GM10248 (cell line): Measurements from ENCODE around the gene CUBN.

ENCODE experiments used
- CTCF ChIA-PET: fragments of 300-600 bp; sonication (Branson Sonifier 250); formaldehyde crosslinking; extraction: SDS; loops from one replicate; lab custom pipeline; 2021; ENCODE audit warnings: antibody characterized with exemption; lab: Yijun Ruan, JAX
- POLR2A ChIA-PET: fragments of 350-650 bp; sonication (Branson Sonifier 250); formaldehyde crosslinking; extraction: SDS; loops from one replicate; lab custom pipeline; 2020; ENCODE audit warnings: antibody characterized with exemption; lab: Yijun Ruan, JAX
- DNase-seq: peaks from one replicate; pipeline ENCODE4 v3.0.0; 2012; ENCODE audit errors: extremely low spot score
- TF ChIP-seq, protein P1 (sequence below): IDR thresholded peaks from 2 replicates; pipeline ENCODE4 v1.5.1; 2012; ENCODE audit warnings: mild to moderate bottlenecking, low read depth; ENCODE audit errors: extremely low read depth, missing control alignments, control extremely low read depth

The CUBN gene

DNA sequence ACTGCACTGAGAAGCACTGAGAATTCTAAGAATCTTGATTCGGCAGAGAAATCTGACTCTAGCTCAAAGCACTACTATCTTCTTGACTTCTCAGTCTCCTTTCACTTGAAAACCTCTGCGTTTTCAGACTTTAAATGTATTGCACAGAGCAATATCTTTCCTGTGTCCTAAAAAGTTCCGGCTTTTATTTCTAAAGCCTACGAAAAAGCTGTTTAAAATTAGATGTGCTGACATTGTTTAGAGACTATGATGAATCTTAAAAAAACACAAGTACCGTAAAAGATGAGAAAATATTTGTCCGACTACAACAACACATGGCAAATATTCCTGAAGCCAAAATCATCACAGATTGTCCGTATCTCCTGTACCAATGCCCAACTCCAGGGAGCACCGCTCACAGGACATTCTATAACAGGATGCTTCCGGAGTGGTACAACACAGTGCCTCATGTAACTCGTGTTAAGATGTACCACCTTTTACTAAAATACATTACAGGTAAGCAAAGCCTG lies 136.9 kb downstream of the CUBN start:
- ChIA-PET POLR2A (no interaction called here), CTCF (no interaction called here)
- TF ChIP-seq, protein P1, sequence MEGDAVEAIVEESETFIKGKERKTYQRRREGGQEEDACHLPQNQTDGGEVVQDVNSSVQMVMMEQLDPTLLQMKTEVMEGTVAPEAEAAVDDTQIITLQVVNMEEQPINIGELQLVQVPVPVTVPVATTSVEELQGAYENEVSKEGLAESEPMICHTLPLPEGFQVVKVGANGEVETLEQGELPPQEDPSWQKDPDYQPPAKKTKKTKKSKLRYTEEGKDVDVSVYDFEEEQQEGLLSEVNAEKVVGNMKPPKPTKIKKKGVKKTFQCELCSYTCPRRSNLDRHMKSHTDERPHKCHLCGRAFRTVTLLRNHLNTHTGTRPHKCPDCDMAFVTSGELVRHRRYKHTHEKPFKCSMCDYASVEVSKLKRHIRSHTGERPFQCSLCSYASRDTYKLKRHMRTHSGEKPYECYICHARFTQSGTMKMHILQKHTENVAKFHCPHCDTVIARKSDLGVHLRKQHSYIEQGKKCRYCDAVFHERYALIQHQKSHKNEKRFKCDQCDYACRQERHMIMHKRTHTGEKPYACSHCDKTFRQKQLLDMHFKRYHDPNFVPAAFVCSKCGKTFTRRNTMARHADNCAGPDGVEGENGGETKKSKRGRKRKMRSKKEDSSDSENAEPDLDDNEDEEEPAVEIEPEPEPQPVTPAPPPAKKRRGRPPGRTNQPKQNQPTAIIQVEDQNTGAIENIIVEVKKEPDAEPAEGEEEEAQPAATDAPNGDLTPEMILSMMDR: no peak
- no peak for DNase-seq

DNA sequence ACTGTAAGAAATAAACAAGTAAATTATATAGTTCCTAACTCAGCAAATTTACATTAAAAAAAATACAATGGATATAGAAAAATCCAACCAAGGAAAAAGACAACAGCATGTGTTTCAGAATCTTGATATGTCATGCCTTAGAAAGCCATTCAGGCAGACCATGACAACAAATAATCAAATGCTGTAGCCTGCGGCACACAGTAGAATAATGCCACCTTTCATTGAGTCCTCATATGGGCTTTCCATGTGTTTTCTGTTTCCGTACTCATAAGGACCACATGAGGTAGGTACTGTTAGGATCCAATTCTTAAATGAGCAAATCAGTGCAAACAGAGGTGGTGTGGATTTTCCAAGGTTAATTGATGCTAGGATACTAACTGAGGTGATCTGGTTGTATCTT lies 138.6 kb downstream of the CUBN start:
- TF ChIP-seq, protein P1: no peak
- no peak for DNase-seq
- ChIA-PET CTCF (no interaction called here), POLR2A (no interaction called here)

DNA sequence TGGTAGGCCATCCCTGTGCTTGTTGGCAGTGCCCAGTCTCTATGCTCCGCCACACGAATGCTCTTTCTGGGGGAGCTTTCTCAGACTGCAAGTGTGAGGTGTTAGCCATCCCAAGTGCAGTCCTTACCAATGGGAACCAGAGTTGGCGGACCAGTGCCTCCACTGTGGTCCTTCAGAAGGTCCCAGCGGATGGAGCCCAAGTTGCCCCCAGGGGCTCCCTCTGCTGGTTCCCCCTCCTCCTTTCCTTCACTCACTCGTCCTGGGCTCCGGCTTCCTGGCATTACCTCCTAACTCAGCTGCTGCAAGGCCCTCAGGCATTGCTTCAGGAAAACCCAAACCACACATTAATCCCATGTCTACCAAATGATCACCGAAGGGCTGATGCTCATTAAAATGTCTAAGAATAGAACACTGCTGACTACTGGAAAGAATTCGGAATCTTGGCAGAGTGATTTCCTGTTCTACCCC lies 139.8 kb downstream of the CUBN start:
- POLR2A ChIA-PET: no interaction called here
- no peak for DNase-seq
- CTCF ChIA-PET: no interaction called here
- TF ChIP-seq, protein P1: no peak

DNA sequence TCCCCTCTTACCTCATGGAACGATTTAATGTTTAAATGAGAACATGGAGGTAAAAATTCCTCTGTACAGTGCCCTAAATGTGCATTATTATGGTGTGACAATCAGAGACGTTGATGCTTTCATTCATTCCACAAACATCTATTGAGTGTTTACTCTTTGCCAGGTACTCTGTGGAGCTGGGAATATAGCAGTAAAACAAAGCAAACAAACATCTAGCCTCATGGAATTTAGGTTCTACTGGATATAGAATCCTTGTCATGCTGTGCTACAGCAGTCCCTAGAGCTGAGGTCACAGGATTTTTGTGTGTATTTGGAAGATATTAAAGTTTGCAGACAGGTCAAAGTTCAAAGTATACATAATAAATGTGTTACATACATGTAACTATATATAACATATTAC lies 140.7 kb downstream of the CUBN start:
- CTCF ChIA-PET: no interaction called here
- TF ChIP-seq, protein P1: no peak
- POLR2A ChIA-PET: no interaction called here
- DNase-seq: no peak

DNA sequence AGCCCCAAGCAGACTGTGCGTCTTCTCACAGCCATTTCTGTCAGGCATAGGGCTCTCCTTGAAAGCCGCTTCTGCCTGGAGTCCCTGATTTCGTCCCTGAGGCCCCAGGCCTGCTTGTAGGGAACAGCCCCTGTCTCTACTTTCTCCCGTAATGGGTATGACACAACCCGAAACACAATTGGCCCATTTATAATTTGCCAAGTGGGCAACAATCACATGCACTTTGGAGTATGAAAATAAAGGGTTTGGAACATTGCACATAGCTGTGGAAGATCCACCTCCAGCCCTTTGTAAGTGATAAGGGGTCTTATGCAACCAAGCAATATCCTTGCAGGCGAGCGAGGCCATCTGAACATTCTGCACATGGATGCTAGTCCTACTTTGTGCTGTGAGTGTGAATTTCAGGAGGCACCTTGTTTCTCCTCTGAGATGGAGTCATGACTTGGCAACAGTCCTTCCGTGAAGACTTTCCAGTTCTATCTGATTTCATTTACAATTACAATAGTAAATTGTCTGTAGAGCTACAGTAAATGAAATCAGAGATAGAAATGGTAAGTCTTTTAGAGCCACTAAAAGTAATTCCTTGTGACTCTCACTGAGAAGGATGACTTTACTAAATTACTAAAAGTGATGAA lies 141.5 kb downstream of the CUBN start:
- ChIA-PET CTCF (no interaction called here), POLR2A (no interaction called here)
- TF ChIP-seq, protein P1: no peak
- DNase-seq: no peak

DNA sequence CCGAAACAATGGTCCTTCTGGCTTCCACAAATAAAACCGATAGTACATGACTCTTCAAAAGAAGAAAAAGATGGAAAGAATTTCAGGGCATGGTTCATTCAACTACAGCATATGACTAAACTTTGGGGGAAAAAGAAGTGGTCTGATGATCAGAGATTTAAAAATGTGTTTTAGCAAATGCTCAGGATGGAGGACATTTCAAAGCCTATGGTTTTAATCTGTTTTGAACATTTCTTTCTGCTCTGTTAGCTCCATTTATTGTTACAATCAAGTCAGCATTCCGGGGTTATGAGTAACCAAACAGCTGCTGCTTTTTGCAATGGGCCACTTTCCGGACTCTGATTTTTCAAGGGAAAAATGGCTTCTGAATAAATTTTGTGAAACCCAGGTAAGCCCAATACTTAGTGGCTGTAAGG lies 142.4 kb downstream of the CUBN start:
- no peak for DNase-seq
- ChIA-PET CTCF (no interaction called here), POLR2A (no interaction called here)
- TF ChIP-seq, protein P1: no peak
